Suprapubic skin (tissue), 4 donors: ENCODE data around the gene LHFPL6.

Source experiments
- CTCF ChIP-seq, 2 donors: fragments of 200-600 bp in 1 of 2; fragments of 450-650 bp in 1 of 2; sonication (generic) in 1 of 2; IDR thresholded peaks; one replicate each; pipeline ENCODE4 v1.5.1; 2016 to 2019; ENCODE audit warnings: antibody characterized with exemption in 2 of 2, mild to moderate bottlenecking in 1 of 2, moderate library complexity in 1 of 2
- EP300 ChIP-seq: sonication (generic); formaldehyde crosslinking; IDR thresholded peaks from one replicate; pipeline ENCODE4 v1.6.1; 2017; ENCODE audit warnings: antibody characterized with exemption
- POLR2AphosphoS5 ChIP-seq, 3 donors: sonication (generic); formaldehyde crosslinking; IDR thresholded peaks; one replicate each; pipeline ENCODE4 v1.6.1; 2017; ENCODE audit warnings: antibody characterized with exemption in 3 of 3

GRCh38 chr13:39596176-39596575 lies 6.8 kb downstream of the LHFPL6 start:
- TF ChIP-seq CTCF (IDR thresholded peaks at IDR 0.05) = no peak
- TF ChIP-seq POLR2AphosphoS5 (IDR thresholded peaks at IDR 0.05) = no peak
- TF ChIP-seq EP300 = no peak
